Right lobe of liver (tissue), 6 donors: ENCODE data around the gene ADAMTS14. TPM values are rescaled to one million over a fixed set of nuclear protein-coding genes. Genes with fewer than 3 reads are reported as not detected.

ENCODE experiments used
- ATAC-seq, 4 donors: fragments of 200-7000 bp; cut with Tn5 transposase; one replicate each; pipeline ENCODE4 v1.9.1; 2020; ENCODE audit warnings: mild to moderate bottlenecking in 4 of 4, moderate library complexity in 4 of 4
- DNase-seq, 3 donors: peaks; one replicate each; pipeline ENCODE4 v3.0.0-alpha.2; 2020
- H3K27ac ChIP-seq, 3 donors: fragments of 200-600 bp; one replicate each; pipeline ENCODE4 v1.8.0; 2022
- H3K27me3 ChIP-seq, 2 donors: fragments of 200-600 bp; one replicate each; pipeline ENCODE4 v1.8.0; 2022
- H3K36me3 ChIP-seq, 4 donors: fragments of 200-600 bp; sonication (generic) in 1 of 4; one replicate each; pipeline versions ENCODE4 v1.5.1 to v1.8.0; 2017 to 2022; ENCODE audit warnings: control low read depth in 1 of 4
- H3K4me1 ChIP-seq, 4 donors: fragments of 200-600 bp; sonication (generic) in 1 of 4; one replicate each; pipeline versions ENCODE4 v1.5.1 to v1.8.0; 2017 to 2022; ENCODE audit warnings: control low read depth in 1 of 4
- H3K4me3 ChIP-seq, 3 donors: fragments of 200-600 bp; one replicate each; pipeline ENCODE4 v1.8.0; 2022
- H3K9me3 ChIP-seq, 4 donors: fragments of 200-600 bp; sonication (generic) in 1 of 4; one replicate each; pipeline versions ENCODE4 v1.5.1 to v1.8.0; 2017 to 2022; ENCODE audit warnings: control low read depth in 1 of 4
- CTCF ChIP-seq, 4 donors: fragments of 200-600 bp in 3 of 4; fragments of 450-650 bp in 1 of 4; IDR thresholded peaks; one replicate each; pipeline versions ENCODE4 v1.5.1 to v1.8.0; 2016 to 2022; ENCODE audit warnings: antibody characterized with exemption in 4 of 4, mild to moderate bottlenecking in 2 of 4
- POLR2A ChIP-seq: fragments of 450-650 bp; IDR thresholded peaks from one replicate; pipeline ENCODE4 v1.6.1; 2017; ENCODE audit warnings: antibody characterized with exemption, mild to moderate bottlenecking
- WGBS: methylation state at CpG from one replicate; pipeline ENCODE4 v1.1.6; 2018; ENCODE audit warnings: low coverage, low lambda C conversion rate; ENCODE audit not compliant: insufficient coverage; ENCODE audit errors: missing lambda C conversion rate; 5-methylcytosine and 5-hydroxymethylcytosine counted together
- intact Hi-C, 2 donors: fragments of 100-400 bp; cut with DNase I; formaldehyde crosslinking; loops; one replicate each; pipeline versions ENCODE4 v1.11.2 to v1.14.1; 2022
- total RNA-seq, 6 experiments: library from RNA; depleted of rRNA in 2 of 6; stranded (reverse); fragments of >200 nt in 2 of 6; fragmentation: NEBNext Ultra II Directional in 3 of 6; extraction: Animal tissue kit (Norgen Biotek cat#: 25700) in 3 of 6; gene quantifications; one replicate each; pipeline versions ENCODE4 v1.1.0 to v1.2.4, GENCODE V29; 2016 to 2023
- donor health status: DM: no; HTN: yes; CAD: no.
- donor health status: DM: no; HTN: no; CAD: no.
- donor health status: DM: no; HTN: no; CAD: no.
- donor health status: DM: no; HTN: yes; CAD: no.
- donor health status: DM: no; HTN: yes; CAD: no.

Gene ADAMTS14
- total RNA-seq, 6 experiments from 2014 or later: 0.06 to 0.18 (median 0.11) TPM

- Histone ChIP-seq H3K4me3 (no peak overlapping the region), H3K9me3 (no peaks in the 10 kb centered on the region), H3K36me3 (no peaks in the 10 kb centered on the region), H3K27me3 (no peaks in the 10 kb centered on the region), H3K4me1 (no peaks in the 10 kb centered on the region), H3K27ac (no peak overlapping the region)
- no peak for TF ChIP-seq POLR2A
- TF ChIP-seq CTCF (IDR thresholded peaks at IDR 0.05): no peak
- no CpG with 5 or more reads among the region's 13 CpGs for WGBS
- DNase-seq (no peak), ATAC-seq (no peak)
- intact Hi-C loops: no loop called here
Observed at GRCh38 chr10:70775679-70776454, 103.6 kb downstream of the ADAMTS14 start.

GRCh38 chr10:70776455-70777005 lies 104.2 kb downstream of the ADAMTS14 start:
- TF ChIP-seq POLR2A: no peak
- no peak for TF ChIP-seq CTCF (IDR thresholded peaks at IDR 0.05)
- intact Hi-C loops: no loop called here
- Histone ChIP-seq H3K4me3 (no peak overlapping the region), H3K9me3 (no peaks in the 10 kb centered on the region), H3K27ac (no peak overlapping the region), H3K4me1 (no peaks in the 10 kb centered on the region), H3K36me3 (no peaks in the 10 kb centered on the region), H3K27me3 (no peaks in the 10 kb centered on the region)
- ATAC-seq (no peak), DNase-seq (no peak)
- WGBS: no CpG with 5 or more reads among the region's 11 CpGs

GRCh38 chr10:70777063-70777875 lies 105.0 kb downstream of the ADAMTS14 start:
- no peaks in the 10 kb centered on the region for H3K36me3 ChIP-seq
- no peak overlapping the region for H3K4me3 ChIP-seq
- no peaks in the 10 kb centered on the region for H3K9me3 ChIP-seq
- no peak overlapping the region for H3K27ac ChIP-seq
- intact Hi-C loops: no loop called here
- no peak for ATAC-seq
- no peaks in the 10 kb centered on the region for H3K4me1 ChIP-seq
- H3K27me3 ChIP-seq: no peaks in the 10 kb centered on the region
- 92% methylated on average over 5 of the region's 18 CpGs for WGBS
- DNase-seq: no peak
- TF ChIP-seq POLR2A (no peak), CTCF (IDR thresholded peaks at IDR 0.05) (no peak)

- Histone ChIP-seq H3K4me1 (no peaks in the 10 kb centered on the region), H3K27ac (no peak overlapping the region), H3K27me3 (no peaks in the 10 kb centered on the region), H3K9me3 (no peaks in the 10 kb centered on the region), H3K4me3 (no peak overlapping the region), H3K36me3 (no peaks in the 10 kb centered on the region)
- 51% methylated on average over 6 of the region's 9 CpGs for WGBS
- intact Hi-C loops: no loop called here
- DNase-seq (no peak), ATAC-seq (no peak)
- no peak for TF ChIP-seq POLR2A
- TF ChIP-seq CTCF (IDR thresholded peaks at IDR 0.05): no peak
Observed at GRCh38 chr10:70778267-70778924, 106.1 kb downstream of the ADAMTS14 start.
